Measurements from ENCODE around the gene GYG2. TPM values are rescaled to one million over a fixed set of nuclear protein-coding genes. Genes with fewer than 3 reads are reported as not detected.

GYG2 gene
- total RNA-seq, 1 donor from 2014 or later = 117 TPM

- DNase-seq (ENCODE audit: low spot score, unreplicated experiment) = no peak
- H3K4me1 Mint-ChIP-seq (ENCODE audit: low read depth) = peaks cover 6% of the 10 kb centered on the region
- peak overlapping the region; percentile 2 for H3K27ac Mint-ChIP-seq
- peaks cover 3% of the 10 kb centered on the region for H3K9me3 Mint-ChIP-seq (ENCODE audit: low read depth)
- H3K36me3 Mint-ChIP-seq (ENCODE audit: insufficient read depth) = peaks cover 22% of the 10 kb centered on the region
- no peak for TF ChIP-seq CTCF (IDR thresholded peaks at IDR 0.05; ENCODE audit: unreplicated experiment)
- H3K27me3 Mint-ChIP-seq = no peaks in the 10 kb centered on the region
- H3K4me3 Mint-ChIP-seq (ENCODE audit: low read depth) = no peak overlapping the region
These were observed 20.2 kb downstream of the GYG2 start for GRCh38 chrX:2848871-2849301.

GRCh38 chrX:2854918-2855317 lies 26.2 kb downstream of the GYG2 start:
- no peak overlapping the region for H3K4me3 Mint-ChIP-seq (ENCODE audit: low read depth)
- no peak overlapping the region for H3K27ac Mint-ChIP-seq
- H3K4me1 Mint-ChIP-seq (ENCODE audit: low read depth) = no peaks in the 10 kb centered on the region
- H3K27me3 Mint-ChIP-seq = no peaks in the 10 kb centered on the region
- H3K9me3 Mint-ChIP-seq (ENCODE audit: low read depth) = no peaks in the 10 kb centered on the region
- no peak for TF ChIP-seq CTCF (IDR thresholded peaks at IDR 0.05; ENCODE audit: unreplicated experiment)
- DNase-seq (ENCODE audit: low spot score, unreplicated experiment) = no peak
- peaks cover 40% of the 10 kb centered on the region for H3K36me3 Mint-ChIP-seq (ENCODE audit: insufficient read depth)

- no peak for TF ChIP-seq CTCF (IDR thresholded peaks at IDR 0.05; ENCODE audit: unreplicated experiment)
- peaks cover 40% of the 10 kb centered on the region for H3K36me3 Mint-ChIP-seq (ENCODE audit: insufficient read depth)
These were observed 27.0 kb downstream of the GYG2 start for GRCh38 chrX:2855761-2856160.

GRCh38 chrX:2857566-2857965 lies 28.8 kb downstream of the GYG2 start:
- DNase-seq (ENCODE audit: low spot score, unreplicated experiment) = no peak
- Mint-ChIP-seq H3K27me3 (no peaks in the 10 kb centered on the region), H3K36me3 (ENCODE audit: insufficient read depth) (peaks cover 46% of the 10 kb centered on the region), H3K4me3 (ENCODE audit: low read depth) (no peak overlapping the region), H3K27ac (no peak overlapping the region), H3K9me3 (ENCODE audit: low read depth) (no peaks in the 10 kb centered on the region), H3K4me1 (ENCODE audit: low read depth) (no peaks in the 10 kb centered on the region)
- no peak for TF ChIP-seq CTCF (IDR thresholded peaks at IDR 0.05; ENCODE audit: unreplicated experiment)

More at GRCh38 chrX:2855761-2856160, 27.0 kb downstream of the GYG2 start:
- H3K27ac Mint-ChIP-seq = no peak overlapping the region
- no peaks in the 10 kb centered on the region for H3K9me3 Mint-ChIP-seq (ENCODE audit: low read depth)
- H3K4me1 Mint-ChIP-seq (ENCODE audit: low read depth) = no peaks in the 10 kb centered on the region
- no peak for DNase-seq (ENCODE audit: low spot score, unreplicated experiment)
- no peak overlapping the region for H3K4me3 Mint-ChIP-seq (ENCODE audit: low read depth)
- H3K27me3 Mint-ChIP-seq = no peaks in the 10 kb centered on the region

GRCh38 chrX:2859197-2859797 lies 30.6 kb downstream of the GYG2 start:
- Mint-ChIP-seq H3K27ac (no peak overlapping the region), H3K9me3 (ENCODE audit: low read depth) (no peaks in the 10 kb centered on the region), H3K36me3 (ENCODE audit: insufficient read depth) (peaks cover 52% of the 10 kb centered on the region), H3K27me3 (no peaks in the 10 kb centered on the region), H3K4me1 (ENCODE audit: low read depth) (peaks cover 2% of the 10 kb centered on the region), H3K4me3 (ENCODE audit: low read depth) (no peak overlapping the region)
- no peak for DNase-seq (ENCODE audit: low spot score, unreplicated experiment)
- TF ChIP-seq CTCF (IDR thresholded peaks at IDR 0.05; ENCODE audit: unreplicated experiment) = no peak
